Caco-2 (cell line): ENCODE measurements around the gene FGF16. TPM values are rescaled to one million over a fixed set of nuclear protein-coding genes. Genes with fewer than 3 reads are reported as not detected.

Experiments
- BruUV-seq: library from RNA; stranded (reverse); fragments of 400-500 nt; replicated peaks from 2 replicates; lab custom pipeline; 2021; lab: Mats Ljungman, UMichigan
- CTCF ChIA-PET: fragments of 300-600 bp; sonication (Branson Sonifier 250); formaldehyde crosslinking; loops from one replicate; lab custom pipeline; 2022; ENCODE audit warnings: antibody characterized with exemption; lab: Charles Lee
- POLR2A ChIA-PET: fragments of 300-600 bp; sonication (Branson Sonifier 250); formaldehyde crosslinking; loops from one replicate; lab custom pipeline; 2022; ENCODE audit warnings: antibody characterized with exemption; lab: Charles Lee
- DNase-seq, 2 experiments: peaks; one replicate each; pipeline versions ENCODE4 v3.0.0 to v3.0.0-alpha.2; 2020 to 2022
- H3K27me3 ChIP-seq: replicated peaks from 2 replicates; pipeline ENCODE4 v1.6.0; 2011; ENCODE audit warnings: low read length; ENCODE audit not compliant: control insufficient read depth, insufficient read depth
- H3K36me3 ChIP-seq: 2 replicates; pipeline ENCODE4 v1.5.1; 2011; ENCODE audit warnings: low read length; ENCODE audit not compliant: control insufficient read depth, insufficient read depth
- H3K4me1 ChIP-seq: fragments of 250-450 bp; sonication (Bioruptor Pico); 2 replicates; pipeline ENCODE4 v1.5.1; 2020; ENCODE audit warnings: mild to moderate bottlenecking
- H3K4me3 ChIP-seq: 2 replicates; pipeline ENCODE4 v1.5.1; 2011; ENCODE audit warnings: low read depth, mild to moderate bottlenecking, control low read depth, low read length
- H3K9me3 ChIP-seq: fragments of 250-450 bp; sonication (Bioruptor Pico); 2 replicates; pipeline ENCODE4 v1.5.1; 2020; ENCODE audit warnings: mild to moderate bottlenecking, moderate library complexity
- H3K27ac Mint-ChIP-seq: one replicate; pipeline ENCODE4 v1.8.0; 2022; ENCODE audit warnings: mixed read lengths; ENCODE audit not compliant: unreplicated experiment
- H3K27me3 Mint-ChIP-seq: one replicate; pipeline ENCODE4 v1.8.0; 2022; ENCODE audit warnings: mixed read lengths; ENCODE audit not compliant: insufficient read depth, unreplicated experiment
- H3K36me3 Mint-ChIP-seq: one replicate; pipeline ENCODE4 v1.8.0; 2022; ENCODE audit warnings: mild to moderate bottlenecking, mixed read lengths; ENCODE audit not compliant: insufficient read depth, unreplicated experiment
- H3K4me1 Mint-ChIP-seq: one replicate; pipeline ENCODE4 v1.8.0; 2022; ENCODE audit warnings: low read depth, mixed read lengths; ENCODE audit not compliant: unreplicated experiment
- H3K4me3 Mint-ChIP-seq: one replicate; pipeline ENCODE4 v1.8.0; 2022; ENCODE audit warnings: mild to moderate bottlenecking, moderate library complexity, mixed read lengths; ENCODE audit not compliant: unreplicated experiment
- H3K9me3 Mint-ChIP-seq: one replicate; pipeline ENCODE4 v1.8.0; 2022; ENCODE audit warnings: mixed read lengths; ENCODE audit not compliant: unreplicated experiment
- CTCF ChIP-seq, 2 experiments: fragments of 200-600 bp in 1 of 2; IDR thresholded peaks; 1 replicate in 1 of 2; 2 replicates in 1 of 2; pipeline versions ENCODE4 v1.5.1 to v1.8.0; 2011 to 2022; ENCODE audit warnings: antibody characterized with exemption in 1 of 2, control low read depth in 1 of 2, inconsistent platforms in 1 of 2, low read depth in 1 of 2, low read length in 1 of 2, mild to moderate bottlenecking in 1 of 2, moderate library complexity in 1 of 2; ENCODE audit not compliant: insufficient read depth in 1 of 2, severe bottlenecking in 1 of 2, unreplicated experiment in 1 of 2
- intact Hi-C: fragments of 100-400 bp; cut with micrococcal nuclease; formaldehyde crosslinking; loops from one replicate; pipeline ENCODE4 v1.10.0; 2022; ENCODE audit not compliant: unreplicated experiment
- total RNA-seq: library from RNA; stranded (reverse); gene quantifications from 2 replicates; pipeline ENCODE4 v1.2.3, GENCODE V29; 2022

The FGF16 gene
- total RNA-seq, 1 experiment from 2014 or later, result not detected

GRCh38 chrX:77428551-77428950 lies 18.6 kb upstream of the FGF16 start:
- no peaks in the 10 kb centered on the region for H3K9me3 Mint-ChIP-seq
- intact Hi-C loops, result no loop called here
- POLR2A ChIA-PET, result no interaction called here
- Histone ChIP-seq H3K27me3 (no peaks in the 10 kb centered on the region), H3K4me1 (no peaks in the 10 kb centered on the region), H3K4me3 (no peak overlapping the region), H3K9me3 (no peaks in the 10 kb centered on the region), H3K36me3 (no peaks in the 10 kb centered on the region)
- no TSS peak for BruUV-seq
- DNase-seq, result no peak
- H3K4me1 Mint-ChIP-seq, result no peaks in the 10 kb centered on the region
- no peak for TF ChIP-seq CTCF (IDR thresholded peaks at IDR 0.05; ENCODE audit: insufficient read depth in 1 of 2, low read depth in 1 of 2, low read length in 1 of 2, severe bottlenecking in 1 of 2, unreplicated experiment in 1 of 2)
- no peaks in the 10 kb centered on the region for H3K36me3 Mint-ChIP-seq
- no peak overlapping the region for H3K4me3 Mint-ChIP-seq
- no peak overlapping the region for H3K27ac Mint-ChIP-seq
- CTCF ChIA-PET, result no interaction called here
- no peaks in the 10 kb centered on the region for H3K27me3 Mint-ChIP-seq

GRCh38 chrX:77431227-77431626 lies 16.0 kb upstream of the FGF16 start:
- Mint-ChIP-seq H3K9me3 (no peaks in the 10 kb centered on the region), H3K4me3 (no peak overlapping the region), H3K36me3 (no peaks in the 10 kb centered on the region), H3K4me1 (no peaks in the 10 kb centered on the region), H3K27me3 (no peaks in the 10 kb centered on the region), H3K27ac (no peak overlapping the region)
- POLR2A ChIA-PET, result no interaction called here
- no peaks in the 10 kb centered on the region for H3K27me3 ChIP-seq
- no peak overlapping the region for H3K4me3 ChIP-seq
- H3K36me3 ChIP-seq, result no peaks in the 10 kb centered on the region
- H3K4me1 ChIP-seq, result no peaks in the 10 kb centered on the region
- no peak for TF ChIP-seq CTCF (IDR thresholded peaks at IDR 0.05; ENCODE audit: insufficient read depth in 1 of 2, low read depth in 1 of 2, low read length in 1 of 2, severe bottlenecking in 1 of 2, unreplicated experiment in 1 of 2)
- CTCF ChIA-PET, result no interaction called here
- BruUV-seq, result no TSS peak
- intact Hi-C loops, result no loop called here
- no peaks in the 10 kb centered on the region for H3K9me3 ChIP-seq
- DNase-seq, result no peak

- Histone ChIP-seq H3K4me3 (no peak overlapping the region), H3K4me1 (no peaks in the 10 kb centered on the region), H3K9me3 (no peaks in the 10 kb centered on the region), H3K36me3 (no peaks in the 10 kb centered on the region), H3K27me3 (no peaks in the 10 kb centered on the region)
- Mint-ChIP-seq H3K4me1 (no peaks in the 10 kb centered on the region), H3K27ac (no peak overlapping the region), H3K27me3 (no peaks in the 10 kb centered on the region), H3K9me3 (no peaks in the 10 kb centered on the region), H3K4me3 (no peak overlapping the region), H3K36me3 (no peaks in the 10 kb centered on the region)
- BruUV-seq, result no TSS peak
- ChIA-PET CTCF (no interaction called here), POLR2A (no interaction called here)
- TF ChIP-seq CTCF (IDR thresholded peaks at IDR 0.05; ENCODE audit: insufficient read depth in 1 of 2, low read depth in 1 of 2, low read length in 1 of 2, severe bottlenecking in 1 of 2, unreplicated experiment in 1 of 2), result no peak
- intact Hi-C loops, result no loop called here
- DNase-seq, result no peak
These were observed 14.2 kb upstream of the FGF16 start for GRCh38 chrX:77433001-77433400.
